MM.1S (cell line): ENCODE measurements around the gene NSMF.

Experiments
- DNase-seq: peaks from one replicate; pipeline ENCODE4 v3.0.0-alpha.2; 2015
- H2AFZ ChIP-seq: fragments of 300-600 bp; sonication (generic); 2 replicates; pipeline ENCODE4 v1.6.0; 2016; ENCODE audit warnings: antibody characterized with exemption, low read length
- H3F3A ChIP-seq: fragments of 300-600 bp; sonication (generic); 2 replicates; pipeline ENCODE4 v1.6.1; 2016; ENCODE audit warnings: mild to moderate bottlenecking, antibody characterized with exemption, low read length, moderate library complexity, mixed read lengths; ENCODE audit not compliant: insufficient read depth
- H3K27ac ChIP-seq: fragments of 300-600 bp; sonication (generic); 2 replicates; pipeline ENCODE4 v1.5.1; 2016; ENCODE audit warnings: mild to moderate bottlenecking, low read length
- H3K27me3 ChIP-seq: fragments of 300-600 bp; sonication (generic); replicated peaks from 2 replicates; pipeline ENCODE4 v1.6.0; 2016; ENCODE audit warnings: low read length; ENCODE audit not compliant: insufficient read depth
- H3K36me3 ChIP-seq: fragments of 300-600 bp; sonication (generic); replicated peaks from 2 replicates; pipeline ENCODE4 v1.6.1; 2016; ENCODE audit warnings: mild to moderate bottlenecking, low read length, mixed read lengths; ENCODE audit not compliant: insufficient read depth
- H3K4me1 ChIP-seq: fragments of 300-600 bp; sonication (generic); 2 replicates; pipeline ENCODE4 v1.6.1; 2016; ENCODE audit warnings: low read length, mixed read lengths
- H3K4me2 ChIP-seq: fragments of 300-600 bp; sonication (generic); 2 replicates; pipeline ENCODE4 v1.6.0; 2016; ENCODE audit warnings: low read depth, low read length
- H3K4me3 ChIP-seq: fragments of 300-600 bp; sonication (generic); 2 replicates; pipeline ENCODE4 v1.5.1; 2016; ENCODE audit warnings: low read length, mixed read lengths
- H3K79me2 ChIP-seq: fragments of 300-600 bp; sonication (generic); 2 replicates; pipeline ENCODE4 v1.6.1; 2016; ENCODE audit warnings: mixed run types, low read length, mixed read lengths
- H3K9ac ChIP-seq: fragments of 300-600 bp; sonication (generic); 2 replicates; pipeline ENCODE4 v1.6.1; 2016; ENCODE audit warnings: low read length, mixed read lengths
- H3K9me2 ChIP-seq: fragments of 300-600 bp; sonication (generic); replicated peaks from 2 replicates; pipeline ENCODE4 v1.6.1; 2016; ENCODE audit warnings: mild to moderate bottlenecking, low read length, mixed read lengths; ENCODE audit not compliant: insufficient read depth
- H3K9me3 ChIP-seq: fragments of 300-600 bp; sonication (generic); replicated peaks from 2 replicates; pipeline ENCODE4 v1.6.1; 2016; ENCODE audit warnings: mild to moderate bottlenecking, low read length, mixed read lengths; ENCODE audit not compliant: insufficient read depth
- H4K20me1 ChIP-seq: fragments of 300-600 bp; sonication (generic); 2 replicates; pipeline ENCODE4 v1.6.1; 2016; ENCODE audit warnings: mild to moderate bottlenecking, low read length, moderate library complexity, mixed read lengths; ENCODE audit not compliant: insufficient read depth
- EZH2 ChIP-seq: fragments of 300-600 bp; sonication (generic); optimal IDR thresholded peaks from 2 replicates; pipeline ENCODE3; 2017; ENCODE audit warnings: low read depth, mild to moderate bottlenecking, antibody characterized with exemption, low read length, mixed read lengths
- EZH2phosphoT487 ChIP-seq: fragments of 300-600 bp; sonication (generic); IDR thresholded peaks from 2 replicates; pipeline ENCODE4 v1.6.1; 2018; ENCODE audit warnings: antibody characterized with exemption, low read length
- TF ChIP-seq, protein P1 (sequence below): fragments of 300-600 bp; sonication (generic); IDR thresholded peaks from 2 replicates; pipeline ENCODE4 v1.5.1; 2016; ENCODE audit warnings: antibody characterized with exemption, low read length, mixed read lengths

The NSMF gene

DNA sequence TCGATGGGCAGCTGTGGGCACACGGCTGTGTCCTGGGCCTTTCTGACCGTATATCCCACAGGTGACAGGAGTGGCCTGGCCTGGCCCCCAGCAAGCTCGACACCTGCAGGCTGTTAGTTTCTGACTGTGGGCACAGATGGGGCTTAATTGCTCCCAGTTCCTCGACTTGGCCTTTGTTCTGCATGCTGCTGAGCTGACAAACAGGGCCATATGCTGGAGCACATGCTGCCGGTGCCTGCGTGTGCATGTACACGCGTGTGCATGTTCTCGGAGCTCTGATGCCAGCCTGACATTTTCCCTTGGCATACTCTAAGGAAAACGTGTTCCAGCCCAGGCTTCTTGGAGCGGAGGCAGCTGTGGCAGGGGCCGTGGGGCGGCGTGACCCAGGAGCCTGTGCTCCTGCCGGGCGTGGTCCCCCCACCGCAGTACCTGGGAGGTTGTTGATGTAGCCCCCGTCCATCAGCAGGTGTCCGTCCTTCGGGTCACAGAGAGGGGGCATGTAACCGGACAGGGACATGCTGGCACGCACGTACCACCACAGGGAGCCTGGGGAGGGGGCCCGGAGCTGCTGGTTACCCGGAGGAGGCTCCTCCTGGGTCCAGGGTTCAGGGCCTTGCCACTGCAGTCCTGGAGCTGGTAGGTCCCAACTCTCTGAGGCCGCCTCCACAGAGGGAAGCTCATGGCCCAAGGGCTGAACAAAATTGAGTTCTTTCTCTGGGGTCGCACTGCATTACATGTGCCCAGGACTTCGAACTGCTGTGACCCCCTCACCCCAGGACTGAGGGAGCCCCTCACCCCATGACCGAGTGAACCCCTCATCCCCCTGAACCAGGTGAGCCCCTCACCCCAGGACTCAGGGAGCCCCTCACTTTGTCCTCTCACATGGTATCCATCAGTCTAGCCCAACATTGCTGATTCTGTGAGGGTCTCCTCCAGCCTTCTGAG, 4.1 kb upstream of the NSMF start:
- DNase-seq: no peak
- H4K20me1 ChIP-seq: no peaks in the 10 kb centered on the region
- H3K9ac ChIP-seq: no peak overlapping the region
- H3K4me2 ChIP-seq: no peak overlapping the region
- H3K79me2 ChIP-seq: peaks cover 4% of the 10 kb centered on the region; the same call in 1 of the 2 replicates
- no peaks in the 10 kb centered on the region for H3K36me3 ChIP-seq
- H3K4me1 ChIP-seq: 0 out of 2 replicates have a peak, but pooled peaks cover 4% of the 10 kb centered on the region
- H3K27ac ChIP-seq: no peak overlapping the region
- no peaks in the 10 kb centered on the region for H3K9me3 ChIP-seq
- no peak for TF ChIP-seq EZH2
- TF ChIP-seq EZH2phosphoT487: no peak
- TF ChIP-seq, protein P1, sequence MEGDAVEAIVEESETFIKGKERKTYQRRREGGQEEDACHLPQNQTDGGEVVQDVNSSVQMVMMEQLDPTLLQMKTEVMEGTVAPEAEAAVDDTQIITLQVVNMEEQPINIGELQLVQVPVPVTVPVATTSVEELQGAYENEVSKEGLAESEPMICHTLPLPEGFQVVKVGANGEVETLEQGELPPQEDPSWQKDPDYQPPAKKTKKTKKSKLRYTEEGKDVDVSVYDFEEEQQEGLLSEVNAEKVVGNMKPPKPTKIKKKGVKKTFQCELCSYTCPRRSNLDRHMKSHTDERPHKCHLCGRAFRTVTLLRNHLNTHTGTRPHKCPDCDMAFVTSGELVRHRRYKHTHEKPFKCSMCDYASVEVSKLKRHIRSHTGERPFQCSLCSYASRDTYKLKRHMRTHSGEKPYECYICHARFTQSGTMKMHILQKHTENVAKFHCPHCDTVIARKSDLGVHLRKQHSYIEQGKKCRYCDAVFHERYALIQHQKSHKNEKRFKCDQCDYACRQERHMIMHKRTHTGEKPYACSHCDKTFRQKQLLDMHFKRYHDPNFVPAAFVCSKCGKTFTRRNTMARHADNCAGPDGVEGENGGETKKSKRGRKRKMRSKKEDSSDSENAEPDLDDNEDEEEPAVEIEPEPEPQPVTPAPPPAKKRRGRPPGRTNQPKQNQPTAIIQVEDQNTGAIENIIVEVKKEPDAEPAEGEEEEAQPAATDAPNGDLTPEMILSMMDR: no peak
- no peaks in the 10 kb centered on the region for H3F3A ChIP-seq
- H3K4me3 ChIP-seq: no peak overlapping the region
- H3K9me2 ChIP-seq: no peaks in the 10 kb centered on the region
- no peak overlapping the region for H2AFZ ChIP-seq
- H3K27me3 ChIP-seq: peaks cover 17% of the 10 kb centered on the region; the same call in 1 of the 2 replicates

DNA sequence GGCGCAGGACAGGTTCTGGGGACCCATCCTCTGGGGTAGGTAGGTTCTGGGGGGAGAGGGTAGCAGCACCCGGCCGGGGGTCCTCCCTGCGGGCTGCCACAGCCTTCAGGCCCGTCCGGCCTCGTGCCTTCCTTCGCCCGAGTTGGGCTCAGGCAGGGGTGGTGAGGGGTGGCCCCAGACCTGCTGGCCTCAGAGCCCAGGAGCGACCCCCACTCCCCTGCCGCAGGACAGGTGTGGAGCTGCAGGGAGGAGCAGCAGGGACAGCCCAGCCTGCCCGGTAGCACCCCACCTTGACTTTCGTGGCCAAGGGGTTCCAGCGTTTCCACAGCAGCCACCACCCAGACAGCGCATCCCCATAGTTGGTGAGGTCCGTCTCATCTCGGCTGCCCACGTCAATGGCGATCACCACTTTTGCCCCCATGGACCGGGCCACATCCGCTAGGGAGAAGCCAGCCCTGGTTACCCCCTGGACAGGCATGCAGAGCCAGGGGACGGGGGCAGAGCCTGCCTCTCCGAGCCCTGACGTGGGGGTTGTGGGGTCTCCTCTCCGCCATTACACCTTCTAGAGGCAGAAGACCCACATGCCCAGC, 3.4 kb upstream of the NSMF start:
- H3K9me2 ChIP-seq: no peaks in the 10 kb centered on the region
- no peaks in the 10 kb centered on the region for H3F3A ChIP-seq
- no peak overlapping the region for H2AFZ ChIP-seq
- peaks cover 5% of the 10 kb centered on the region; the same call in 1 of the 2 replicates for H3K79me2 ChIP-seq
- peaks cover 17% of the 10 kb centered on the region; the same call in 1 of the 2 replicates for H3K27me3 ChIP-seq
- H3K9me3 ChIP-seq: no peaks in the 10 kb centered on the region
- 0 out of 2 replicates have a peak, but pooled peaks cover 4% of the 10 kb centered on the region for H3K4me1 ChIP-seq
- TF ChIP-seq EZH2: no peak
- TF ChIP-seq, protein P1: no peak
- no peak for TF ChIP-seq EZH2phosphoT487
- no peak overlapping the region for H3K9ac ChIP-seq
- H3K4me2 ChIP-seq: no peak overlapping the region
- no peak for DNase-seq
- H4K20me1 ChIP-seq: no peaks in the 10 kb centered on the region
- H3K4me3 ChIP-seq: no peak overlapping the region
- H3K36me3 ChIP-seq: no peaks in the 10 kb centered on the region; the same call in 1 of the 2 replicates
- H3K27ac ChIP-seq: no peak overlapping the region

DNA sequence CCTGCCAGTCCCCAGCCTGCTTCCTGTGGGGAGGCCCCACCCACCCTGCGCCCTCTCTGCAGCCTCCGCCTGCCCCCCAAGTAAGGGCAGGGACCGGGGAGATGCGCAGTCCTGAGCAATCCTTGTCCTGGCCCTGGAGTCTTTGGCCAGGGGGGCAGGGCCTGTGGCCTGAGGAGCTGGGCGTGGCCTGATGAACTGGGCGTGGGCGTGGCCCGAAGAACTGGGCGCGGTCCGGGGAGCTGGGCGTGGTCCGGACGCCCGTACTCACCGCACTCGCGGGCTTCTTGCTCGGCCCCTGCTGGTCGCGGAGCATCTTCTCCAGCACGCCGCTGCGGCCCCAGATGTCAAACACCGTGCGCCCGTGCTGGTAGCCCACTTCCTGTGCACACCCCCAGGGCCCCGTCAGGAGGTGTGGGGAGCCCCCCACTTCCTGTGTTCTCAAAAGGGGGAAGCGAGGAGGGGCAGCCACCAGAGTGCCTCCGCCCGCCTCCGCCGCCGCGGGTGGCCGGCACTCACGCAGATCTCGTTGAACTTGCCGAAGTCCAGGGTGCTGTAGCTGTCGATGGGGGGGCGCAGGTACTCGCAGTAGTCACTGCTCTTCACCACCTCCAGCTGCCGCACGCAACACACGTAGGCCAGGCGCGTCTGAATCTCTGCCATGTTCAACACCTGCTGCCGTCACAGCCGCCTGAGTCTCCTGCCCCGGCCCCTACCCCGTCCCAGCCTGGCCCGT, 2.7 kb upstream of the NSMF start:
- H3K9ac ChIP-seq: no peak overlapping the region
- no peaks in the 10 kb centered on the region for H3K9me3 ChIP-seq
- H3K27ac ChIP-seq: no peak overlapping the region
- peaks cover 5% of the 10 kb centered on the region; the same call in 1 of the 2 replicates for H3K79me2 ChIP-seq
- H3F3A ChIP-seq: no peaks in the 10 kb centered on the region
- no peak overlapping the region for H3K4me2 ChIP-seq
- peaks cover 17% of the 10 kb centered on the region; the same call in 1 of the 2 replicates for H3K27me3 ChIP-seq
- TF ChIP-seq EZH2phosphoT487 (no peak), EZH2 (no peak)
- TF ChIP-seq, protein P1: no peak
- H3K4me1 ChIP-seq: 0 out of 2 replicates have a peak, but pooled peaks cover 4% of the 10 kb centered on the region
- no peak overlapping the region for H2AFZ ChIP-seq
- no peaks in the 10 kb centered on the region for H3K9me2 ChIP-seq
- no peak overlapping the region for H3K4me3 ChIP-seq
- no peak for DNase-seq
- no peaks in the 10 kb centered on the region; the same call in 1 of the 2 replicates for H3K36me3 ChIP-seq
- no peaks in the 10 kb centered on the region for H4K20me1 ChIP-seq
